CD14-positive monocyte (primary cell): ENCODE measurements around the gene ZSWIM5. TPM values are rescaled to one million over a fixed set of nuclear protein-coding genes. Genes with fewer than 3 reads are reported as not detected.

Experiments
- DNase-seq, 3 donors: peaks; one replicate each; pipeline ENCODE4 v3.0.0-alpha.2; 2011 to 2022
- H2AFZ ChIP-seq: 2 replicates; pipeline ENCODE4 v1.6.0; 2012; ENCODE audit warnings: mild to moderate bottlenecking, low read depth, low read length, inconsistent platforms; ENCODE audit not compliant: insufficient read depth, poor library complexity, severe bottlenecking
- H3K27ac ChIP-seq, 2 donors: 1 replicate in 1 of 2; 2 replicates in 1 of 2; pipeline ENCODE4 v1.5.1; 2012 to 2013; ENCODE audit warnings: low read length in 2 of 2, control low read depth in 1 of 2, inconsistent platforms in 1 of 2, low read depth in 1 of 2, mild to moderate bottlenecking in 1 of 2
- H3K27me3 ChIP-seq, 2 donors: one replicate each; pipeline versions ENCODE4 v1.6.0 to v1.6.1; 2011 to 2013; ENCODE audit warnings: low read length in 2 of 2; ENCODE audit not compliant: control insufficient read depth in 2 of 2, insufficient read depth in 2 of 2
- H3K36me3 ChIP-seq, 2 donors: replicated peaks in 1 of 2; 1 replicate in 1 of 2; 2 replicates in 1 of 2; pipeline versions ENCODE4 v1.5.1 to v1.6.1; 2012 to 2013; ENCODE audit warnings: low read length in 2 of 2, control low read depth in 1 of 2, inconsistent platforms in 1 of 2, mild to moderate bottlenecking in 1 of 2; ENCODE audit not compliant: insufficient read depth in 2 of 2, control insufficient read depth in 1 of 2
- H3K4me1 ChIP-seq, 2 donors: 1 replicate in 1 of 2; 2 replicates in 1 of 2; pipeline versions ENCODE4 v1.5.1 to v1.6.1; 2012 to 2013; ENCODE audit warnings: low read length in 2 of 2, control low read depth in 1 of 2, inconsistent platforms in 1 of 2, mild to moderate bottlenecking in 1 of 2, moderate library complexity in 1 of 2; ENCODE audit not compliant: insufficient read depth in 2 of 2, control insufficient read depth in 1 of 2
- H3K4me2 ChIP-seq: replicated peaks from 2 replicates; pipeline ENCODE3; 2012; ENCODE audit warnings: low read length, moderate library complexity, mild to moderate bottlenecking; ENCODE audit not compliant: poor library complexity, severe bottlenecking; ENCODE audit errors: extremely low read depth
- H3K4me3 ChIP-seq, 3 experiments: fragments of 200-600 bp in 1 of 3; sonication (generic) in 1 of 3; replicated peaks in 1 of 3; 1 replicate in 2 of 3; 2 replicates in 1 of 3; pipeline ENCODE4 v1.5.1; 2011 to 2013; ENCODE audit warnings: low read length in 3 of 3, mild to moderate bottlenecking in 3 of 3, control low read depth in 2 of 3, low read depth in 2 of 3, inconsistent platforms in 1 of 3, moderate library complexity in 1 of 3
- H3K79me2 ChIP-seq: 2 replicates; pipeline ENCODE4 v1.6.0; 2012; ENCODE audit warnings: mild to moderate bottlenecking, control low read depth, inconsistent platforms, low read length, moderate library complexity; ENCODE audit not compliant: insufficient read depth
- H3K9ac ChIP-seq: 2 replicates; pipeline ENCODE4 v1.6.0; 2017; ENCODE audit warnings: low read length, mild to moderate bottlenecking; ENCODE audit not compliant: insufficient read depth, poor library complexity, severe bottlenecking
- H3K9me3 ChIP-seq, 2 donors: replicated peaks in 1 of 2; 1 replicate in 1 of 2; 2 replicates in 1 of 2; pipeline versions ENCODE4 v1.5.1 to v1.6.1; 2012 to 2013; ENCODE audit warnings: low read length in 2 of 2, control low read depth in 1 of 2; ENCODE audit not compliant: control insufficient read depth in 1 of 2, insufficient read depth in 1 of 2
- H4K20me1 ChIP-seq: 2 replicates; pipeline ENCODE4 v1.6.0; 2012; ENCODE audit warnings: mild to moderate bottlenecking, low read length, control low read depth, moderate library complexity; ENCODE audit not compliant: insufficient read depth
- H3K27ac Mint-ChIP-seq, 7 donors: one replicate each; pipeline ENCODE4 v1.8.0; 2020; ENCODE audit warnings: mild to moderate bottlenecking in 7 of 7, mixed read lengths in 7 of 7, moderate library complexity in 6 of 7, inconsistent platforms in 2 of 7
- H3K27me3 Mint-ChIP-seq, 3 donors: one replicate each; pipeline ENCODE4 v1.8.0; 2021 to 2022; ENCODE audit warnings: low read depth in 3 of 3, mild to moderate bottlenecking in 3 of 3, mixed read lengths in 3 of 3, moderate library complexity in 3 of 3, inconsistent platforms in 1 of 3
- H3K36me3 Mint-ChIP-seq, 2 donors: one replicate each; pipeline ENCODE4 v1.8.0; 2020; ENCODE audit warnings: mixed read lengths in 2 of 2, inconsistent platforms in 1 of 2, mild to moderate bottlenecking in 1 of 2
- H3K4me1 Mint-ChIP-seq: one replicate; pipeline ENCODE4 v1.8.0; 2020; ENCODE audit warnings: mild to moderate bottlenecking, mixed read lengths
- H3K4me3 Mint-ChIP-seq, 2 donors: one replicate each; pipeline ENCODE4 v1.8.0; 2020; ENCODE audit warnings: mild to moderate bottlenecking in 2 of 2, mixed read lengths in 2 of 2, moderate library complexity in 1 of 2
- H3K9me3 Mint-ChIP-seq, 7 donors: one replicate each; pipeline ENCODE4 v1.8.0; 2020 to 2022; ENCODE audit warnings: mixed read lengths in 7 of 7, mild to moderate bottlenecking in 6 of 7, moderate library complexity in 6 of 7, inconsistent platforms in 2 of 7
- WGBS: methylation state at CpG from one replicate; pipeline ENCODE4 v1.1.5; 2013; ENCODE audit warnings: missing lambda C conversion rate; ENCODE audit not compliant: insufficient coverage; 5-methylcytosine and 5-hydroxymethylcytosine counted together
- intact Hi-C, 2 donors: fragments of 100-400 bp; cut with micrococcal nuclease; formaldehyde crosslinking; loops; one replicate each; pipeline versions ENCODE4 v1.15.0 to v1.15.1; 2023
- polyA plus RNA-seq, 3 donors: library from polyadenylated mRNA; depleted of rRNA in 1 of 3; unstranded in 2 of 3; stranded (reverse) in 1 of 3; fragments of 300-500 nt in 2 of 3; fragments of >200 nt in 1 of 3; fragmentation: Illumina TruSeq in 2 of 3; gene quantifications; 1 replicate in 2 of 3; 2 replicates in 1 of 3; pipeline ENCODE4 v1.2.3, GENCODE V29; 2012 to 2021
- TF ChIP-seq, protein P1 (sequence below): fragments of 200-600 bp; IDR thresholded peaks from one replicate; pipeline ENCODE4 v1.8.0; 2022; ENCODE audit warnings: antibody characterized with exemption, mild to moderate bottlenecking

The ZSWIM5 gene
- polyA plus RNA-seq, 3 donors, result not detected

- peak overlapping the region; percentile 60 to 65 for H3K4me3 Mint-ChIP-seq
- H3K27ac ChIP-seq, result peak overlapping the region; percentile 43 to 55
- peaks cover 42 to 46% of the 10 kb centered on the region in 2 donors for H3K36me3 Mint-ChIP-seq
- peak overlapping the region; percentile 61 to 88 (median 81) for H3K27ac Mint-ChIP-seq
- peaks cover 25% of the 10 kb centered on the region for H3K4me1 Mint-ChIP-seq
- intact Hi-C loops, result no loop called here
- H4K20me1 ChIP-seq, result no peaks in the 10 kb centered on the region
- peak overlapping the region; percentile 42 for H3K4me2 ChIP-seq
- peak; percentile 51 to 65 (median 59) for DNase-seq
- no peak overlapping the region for H3K9ac ChIP-seq
- WGBS, result 30% methylated on average over 4 of the region's 7 CpGs
- peaks cover 41 to 46% of the 10 kb centered on the region in 2 donors for H3K36me3 ChIP-seq
- TF ChIP-seq, protein P1, sequence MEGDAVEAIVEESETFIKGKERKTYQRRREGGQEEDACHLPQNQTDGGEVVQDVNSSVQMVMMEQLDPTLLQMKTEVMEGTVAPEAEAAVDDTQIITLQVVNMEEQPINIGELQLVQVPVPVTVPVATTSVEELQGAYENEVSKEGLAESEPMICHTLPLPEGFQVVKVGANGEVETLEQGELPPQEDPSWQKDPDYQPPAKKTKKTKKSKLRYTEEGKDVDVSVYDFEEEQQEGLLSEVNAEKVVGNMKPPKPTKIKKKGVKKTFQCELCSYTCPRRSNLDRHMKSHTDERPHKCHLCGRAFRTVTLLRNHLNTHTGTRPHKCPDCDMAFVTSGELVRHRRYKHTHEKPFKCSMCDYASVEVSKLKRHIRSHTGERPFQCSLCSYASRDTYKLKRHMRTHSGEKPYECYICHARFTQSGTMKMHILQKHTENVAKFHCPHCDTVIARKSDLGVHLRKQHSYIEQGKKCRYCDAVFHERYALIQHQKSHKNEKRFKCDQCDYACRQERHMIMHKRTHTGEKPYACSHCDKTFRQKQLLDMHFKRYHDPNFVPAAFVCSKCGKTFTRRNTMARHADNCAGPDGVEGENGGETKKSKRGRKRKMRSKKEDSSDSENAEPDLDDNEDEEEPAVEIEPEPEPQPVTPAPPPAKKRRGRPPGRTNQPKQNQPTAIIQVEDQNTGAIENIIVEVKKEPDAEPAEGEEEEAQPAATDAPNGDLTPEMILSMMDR, result no peak
- peak overlapping the region in 1 of 3 experiments; percentile 31 for H3K4me3 ChIP-seq
- peaks cover 15 to 25% of the 10 kb centered on the region in 2 donors for H3K4me1 ChIP-seq
- H2AFZ ChIP-seq, result peak overlapping the region; percentile 49
- no peaks in the 10 kb centered on the region for H3K79me2 ChIP-seq
- peaks cover 0 to 2% (median 0%) of the 10 kb centered on the region in 7 donors for H3K9me3 Mint-ChIP-seq
- no peaks in the 10 kb centered on the region for H3K27me3 ChIP-seq
- no peaks in the 10 kb centered on the region for H3K9me3 ChIP-seq
- H3K27me3 Mint-ChIP-seq, result peaks cover 0 to 1% (median 0%) of the 10 kb centered on the region in 3 donors
Observed at GRCh38 chr1:45001011-45001481, 205.4 kb downstream of the ZSWIM5 start.

GRCh38 chr1:44999232-44999631 lies 207.2 kb downstream of the ZSWIM5 start:
- no peaks in the 10 kb centered on the region for H4K20me1 ChIP-seq
- H3K9me3 ChIP-seq, result no peaks in the 10 kb centered on the region
- H3K79me2 ChIP-seq, result no peaks in the 10 kb centered on the region
- TF ChIP-seq, protein P1, result no peak
- H3K4me2 ChIP-seq, result no peak overlapping the region
- no peak for DNase-seq
- peaks cover 24 to 28% of the 10 kb centered on the region in 2 donors for H3K36me3 Mint-ChIP-seq
- H3K9ac ChIP-seq, result no peak overlapping the region
- H3K27me3 Mint-ChIP-seq, result peaks cover 0 to 1% (median 0%) of the 10 kb centered on the region in 3 donors
- peaks cover 25% of the 10 kb centered on the region for H3K4me1 Mint-ChIP-seq
- no peaks in the 10 kb centered on the region for H3K27me3 ChIP-seq
- H3K27ac Mint-ChIP-seq, result no peak overlapping the region
- peaks cover 15 to 25% of the 10 kb centered on the region in 2 donors for H3K4me1 ChIP-seq
- peaks cover 22 to 28% of the 10 kb centered on the region in 2 donors for H3K36me3 ChIP-seq
- H3K4me3 ChIP-seq, result no peak overlapping the region
- WGBS, result no CpG with 5 or more reads among the region's 3 CpGs
- peaks cover 0 to 5% (median 0%) of the 10 kb centered on the region in 7 donors for H3K9me3 Mint-ChIP-seq
- no peak overlapping the region for H2AFZ ChIP-seq
- intact Hi-C loops, result no loop called here
- no peak overlapping the region for H3K27ac ChIP-seq
- H3K4me3 Mint-ChIP-seq, result no peak overlapping the region
